Activated CD4-positive, alpha-beta T cell treated with anti-CD3 and anti-CD28 coated beads for 36 hours (primary cell): Measurements from ENCODE around the gene ZNF32. TPM values are rescaled to one million over a fixed set of nuclear protein-coding genes. Genes with fewer than 3 reads are reported as not detected.
"Not testable (repeated sequence)": the region's sequence is repeated elsewhere in the genome, so short reads cannot be mapped to it uniquely, and the experiment has no call there.

Experiments
- ATAC-seq: fragments of 200-7000 bp; cut with Tn5 transposase; one replicate; pipeline ENCODE4 v1.10.0; 2021; ENCODE audit warnings: mild to moderate bottlenecking, moderate library complexity
- CTCF ChIA-PET: fragments of 350-600 bp; sonication (Branson Sonifier 250); formaldehyde crosslinking; loops from one replicate; lab custom pipeline; 2021; ENCODE audit warnings: antibody characterized with exemption; lab: Charles Lee
- POLR2A ChIA-PET: fragments of 350-600 bp; sonication (Branson Sonifier 250); formaldehyde crosslinking; loops from one replicate; lab custom pipeline; 2021; ENCODE audit warnings: antibody characterized with exemption, inconsistent platforms; lab: Charles Lee
- DNase-seq: peaks from one replicate; pipeline ENCODE4 v3.0.0-alpha.2; 2020
- H3K27ac Mint-ChIP-seq: one replicate; pipeline ENCODE4 v1.8.0; 2021; ENCODE audit warnings: mixed read lengths
- H3K27me3 Mint-ChIP-seq: one replicate; pipeline ENCODE4 v1.8.0; 2021; ENCODE audit warnings: mixed read lengths
- H3K36me3 Mint-ChIP-seq: one replicate; pipeline ENCODE4 v1.8.0; 2021; ENCODE audit warnings: low read depth, mixed read lengths
- H3K4me1 Mint-ChIP-seq: one replicate; pipeline ENCODE4 v1.8.0; 2021; ENCODE audit warnings: mixed read lengths
- H3K4me3 Mint-ChIP-seq: one replicate; pipeline ENCODE4 v1.8.0; 2021; ENCODE audit warnings: mild to moderate bottlenecking, moderate library complexity, mixed read lengths
- H3K9me3 Mint-ChIP-seq: one replicate; pipeline ENCODE4 v1.8.0; 2021; ENCODE audit warnings: low read depth, mixed read lengths
- intact Hi-C, 2 experiments: fragments of 100-400 bp; cut with DNase I in 1 of 2; cut with micrococcal nuclease in 1 of 2; formaldehyde crosslinking; loops; one replicate each; pipeline versions ENCODE4 v1.14.2 to v1.15.1; 2022 to 2024; cut with DNase I, micrococcal nuclease
- total RNA-seq, 2 experiments: library from RNA; stranded (reverse); gene quantifications; one replicate each; pipeline ENCODE4 v1.2.3, GENCODE V29; 2021

Gene ZNF32
- total RNA-seq, 2 experiments from 2014 or later, result 14.1 to 15.2 TPM

DNA sequence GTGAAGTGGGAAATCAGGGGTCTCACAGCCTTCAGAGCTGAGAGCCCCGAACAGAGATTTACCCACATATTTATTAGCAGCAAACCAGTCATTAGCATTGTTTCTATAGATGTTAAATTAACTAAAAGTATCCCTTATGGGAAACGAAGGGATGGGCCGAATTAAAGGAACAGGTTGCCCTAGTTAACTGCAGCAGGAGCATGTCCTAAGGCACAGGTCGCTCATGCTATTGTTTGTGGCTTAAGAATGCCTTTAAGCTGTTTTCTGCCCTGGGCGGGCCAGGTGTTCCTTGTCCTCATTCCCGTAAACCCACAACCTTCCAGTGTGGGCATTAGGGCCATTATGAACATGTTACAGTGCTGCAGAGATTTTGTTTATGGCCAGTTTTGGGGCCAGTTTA lies 47.1 kb downstream of the ZNF32 start:
- H3K4me3 Mint-ChIP-seq, H3K27me3 Mint-ChIP-seq, H3K27ac Mint-ChIP-seq, ATAC-seq, POLR2A ChIA-PET, H3K36me3 Mint-ChIP-seq, H3K9me3 Mint-ChIP-seq, DNase-seq, H3K4me1 Mint-ChIP-seq, intact Hi-C loops, CTCF ChIA-PET: not testable (repeated sequence)

DNA sequence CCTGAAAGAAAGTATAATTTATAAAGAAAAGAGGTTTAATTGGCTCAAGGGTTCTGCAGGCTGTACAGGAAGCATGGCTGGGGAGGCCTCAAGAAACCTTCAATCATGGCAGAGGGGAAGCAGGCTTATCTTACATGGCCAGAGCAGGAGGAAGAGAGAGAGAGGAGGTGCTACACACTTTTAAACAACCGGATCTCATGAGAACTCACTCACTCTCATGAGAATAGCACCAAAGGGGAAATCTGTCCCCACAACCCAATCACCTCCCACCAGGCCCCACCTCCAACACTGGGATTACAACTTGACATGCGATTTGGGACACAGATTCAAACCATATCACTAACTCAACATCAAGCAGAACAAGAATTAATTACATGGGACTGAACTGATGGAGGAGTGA lies 49.3 kb downstream of the ZNF32 start:
- ATAC-seq (no peak), DNase-seq (no peak)
- Mint-ChIP-seq H3K36me3 (no peaks in the 10 kb centered on the region), H3K27ac (no peak overlapping the region), H3K27me3 (no peaks in the 10 kb centered on the region), H3K4me1 (peaks cover 26% of the 10 kb centered on the region), H3K9me3 (no peaks in the 10 kb centered on the region), H3K4me3 (no peak overlapping the region)
- POLR2A ChIA-PET, result no interaction called here
- intact Hi-C loops, result loop anchor here (5.0 to 10.0 kb wide), 3 partner anchors 195 to 462 kb away; partner anchors contain the start of genes CSGALNACT2 (in 1 of the 2) and HNRNPF (in 1 of the 2)
- CTCF ChIA-PET, result interaction anchor here (0.6 kb wide), 1 partner anchor 331 kb away, joined by 3 read pairs; no protein-coding TSS in a partner anchor

DNA sequence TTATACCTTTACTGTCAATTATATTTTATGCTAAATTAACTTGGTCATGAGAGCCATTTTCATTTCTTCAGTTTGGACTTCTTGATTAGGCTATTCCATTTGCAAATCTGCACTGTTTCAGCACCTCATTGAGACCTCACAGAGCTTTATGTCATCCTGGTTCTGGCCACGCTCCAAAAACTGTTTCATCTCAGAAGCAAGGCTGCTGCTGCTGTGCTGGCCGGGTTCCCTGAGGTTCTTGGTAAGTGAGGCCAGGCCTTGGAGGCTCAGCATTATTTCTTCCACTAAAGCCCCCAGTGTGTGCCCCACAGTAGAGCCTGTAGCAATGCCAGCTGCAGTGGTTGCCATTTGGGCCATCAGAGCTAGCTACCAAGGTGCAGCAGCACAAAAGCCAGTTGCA lies 50.2 kb downstream of the ZNF32 start:
- no peaks in the 10 kb centered on the region for H3K36me3 Mint-ChIP-seq
- ATAC-seq, result no peak
- no peak overlapping the region for H3K27ac Mint-ChIP-seq
- H3K9me3 Mint-ChIP-seq, result no peaks in the 10 kb centered on the region
- intact Hi-C loops, result loop anchor here (5.0 to 10.0 kb wide), 3 partner anchors 194 to 461 kb away; partner anchors contain the start of genes CSGALNACT2 (in 1 of the 2) and HNRNPF (in 1 of the 2)
- peaks cover 26% of the 10 kb centered on the region for H3K4me1 Mint-ChIP-seq
- ChIA-PET CTCF (interaction anchor here (0.5 kb wide), 1 partner anchor 665 kb away, joined by 4 read pairs; no protein-coding TSS in a partner anchor), POLR2A (no interaction called here)
- H3K27me3 Mint-ChIP-seq, result peaks cover 5% of the 10 kb centered on the region
- no peak overlapping the region for H3K4me3 Mint-ChIP-seq
- no peak for DNase-seq

DNA sequence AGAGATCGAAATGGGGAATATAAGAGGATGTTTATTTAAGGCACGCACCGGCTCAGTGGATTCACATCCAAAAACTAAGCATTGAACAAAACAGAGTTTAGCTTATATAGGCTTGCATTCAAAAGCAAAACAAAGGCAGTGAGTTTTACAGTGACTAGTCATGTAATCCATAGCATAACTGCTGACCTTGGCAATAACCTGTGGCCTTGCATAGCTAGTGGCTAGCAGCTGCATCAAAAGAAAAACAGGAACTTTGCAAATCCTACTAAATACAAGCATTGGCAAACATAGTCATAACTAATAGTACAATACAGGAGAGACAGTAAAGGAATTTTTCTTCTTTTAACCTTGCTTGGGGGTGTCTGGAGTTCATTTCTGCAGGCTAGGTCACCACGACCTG lies 52.1 kb downstream of the ZNF32 start:
- peaks cover 5% of the 10 kb centered on the region for H3K27me3 Mint-ChIP-seq
- DNase-seq (no peak), ATAC-seq (no peak)
- no peak overlapping the region for H3K4me3 Mint-ChIP-seq
- H3K36me3 Mint-ChIP-seq, result no peaks in the 10 kb centered on the region
- POLR2A ChIA-PET, result no interaction called here
- peaks cover 26% of the 10 kb centered on the region for H3K4me1 Mint-ChIP-seq
- intact Hi-C loops, result loop anchor here (1.0 to 10.0 kb wide), 4 partner anchors 10 to 459 kb away; partner anchors contain the start of genes CSGALNACT2 (in 1 of the 2), HNRNPF (in 1 of the 2) and ZNF485 (in 1 of the 2)
- no peaks in the 10 kb centered on the region for H3K9me3 Mint-ChIP-seq
- H3K27ac Mint-ChIP-seq, result no peak overlapping the region
- CTCF ChIA-PET, result interaction anchor here (1.1 kb wide), 1 partner anchor 16 kb away, joined by 3 read pairs; no protein-coding TSS in a partner anchor

DNA sequence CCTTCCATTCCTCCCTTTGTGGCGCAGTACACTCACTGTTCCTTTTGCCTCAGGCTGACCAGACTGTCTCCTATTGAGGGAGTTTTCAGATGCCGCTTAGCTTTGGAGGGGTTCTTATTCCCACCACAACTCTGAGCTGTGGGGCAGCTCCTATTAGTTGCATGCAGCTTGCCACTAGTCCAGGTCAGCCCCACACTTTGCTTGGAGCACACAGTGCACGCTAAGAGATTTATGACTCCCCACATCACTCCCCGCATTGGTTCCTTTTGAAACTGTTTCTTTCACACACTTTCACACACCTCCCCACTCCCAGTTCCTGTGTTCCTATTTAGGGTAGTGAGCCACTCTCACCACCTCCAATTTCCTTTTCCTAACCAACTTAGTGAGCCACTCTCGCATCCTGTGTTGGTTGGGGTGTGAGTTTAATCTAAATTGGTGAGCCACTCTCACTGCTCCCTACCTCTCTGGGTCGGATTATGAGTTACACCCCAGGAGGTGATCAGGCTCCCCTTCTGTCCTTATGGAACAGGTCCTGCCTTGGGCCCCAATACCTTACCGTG lies 52.9 kb downstream of the ZNF32 start:
- no peaks in the 10 kb centered on the region for H3K36me3 Mint-ChIP-seq
- H3K27me3 Mint-ChIP-seq, result peaks cover 5% of the 10 kb centered on the region
- CTCF ChIA-PET, result interaction anchor here (1.1 to 1.6 kb wide), 2 partner anchors 11 to 17 kb away, joined by 3 to 7 read pairs; partner anchors contain the start of gene ZNF485
- intact Hi-C loops, result loop anchor here (1.0 to 10.0 kb wide), 5 partner anchors 10 to 459 kb away; partner anchors contain the start of genes CSGALNACT2 (in 1 of the 2), HNRNPF (in 1 of the 2), ZNF239 (in 1 of the 2) and ZNF485 (in 1 of the 2)
- H3K27ac Mint-ChIP-seq, result peak overlapping the region; percentile 76
- H3K4me1 Mint-ChIP-seq, result peaks cover 26% of the 10 kb centered on the region
- peak; percentile 84 for ATAC-seq
- POLR2A ChIA-PET, result interaction anchor here (0.6 to 1.1 kb wide), 2 partner anchors 23 to 54 kb away, joined by 3 to 4 read pairs; no protein-coding TSS in a partner anchor
- peak overlapping the region; percentile 42 for H3K4me3 Mint-ChIP-seq
- DNase-seq, result peak; percentile 62
- H3K9me3 Mint-ChIP-seq, result peaks cover 3% of the 10 kb centered on the region

DNA sequence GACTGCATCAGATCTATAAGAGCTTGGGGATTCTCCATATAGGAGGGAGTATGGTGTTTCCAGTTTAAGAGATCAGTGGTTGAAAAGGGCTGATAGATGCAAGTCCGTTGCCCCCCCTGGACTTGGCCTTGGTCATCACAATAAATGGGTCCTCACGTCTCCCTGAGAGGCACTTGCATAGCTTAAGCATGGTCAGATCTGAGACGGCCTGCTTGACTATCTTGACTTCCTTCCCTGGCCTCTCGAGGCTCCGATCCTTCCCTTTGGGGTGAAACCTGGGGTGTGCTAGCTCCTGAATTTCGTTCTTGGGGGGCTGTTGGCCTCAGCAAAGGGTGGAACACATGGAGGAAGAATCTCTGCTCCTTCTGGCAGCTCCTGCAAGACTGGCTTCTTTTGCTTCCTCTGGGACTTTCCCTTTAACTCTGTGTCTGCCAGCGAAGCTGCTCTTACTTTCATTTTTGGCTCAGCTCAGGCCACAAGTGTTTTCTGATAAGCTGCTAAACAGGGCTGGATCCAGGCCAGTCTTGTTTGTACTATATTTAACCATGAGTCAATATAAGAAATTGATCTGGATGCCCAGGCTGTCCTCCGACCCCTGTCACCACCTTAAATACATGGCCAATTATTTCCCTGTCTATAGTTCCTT lies 53.6 kb downstream of the ZNF32 start:
- intact Hi-C loops, result loop anchor here (1.0 to 10.0 kb wide), 4 partner anchors 21 to 458 kb away; partner anchors contain the start of genes CSGALNACT2 (in 1 of the 2), HNRNPF (in 1 of the 2) and ZNF239 (in 1 of the 2)
- peaks cover 5% of the 10 kb centered on the region for H3K27me3 Mint-ChIP-seq
- peak overlapping the region; percentile 76 for H3K27ac Mint-ChIP-seq
- no peaks in the 10 kb centered on the region for H3K36me3 Mint-ChIP-seq
- POLR2A ChIA-PET, result interaction anchor here (1.1 kb wide), 1 partner anchor 54 kb away, joined by 4 read pairs; no protein-coding TSS in a partner anchor
- H3K9me3 Mint-ChIP-seq, result peaks cover 3% of the 10 kb centered on the region
- peak; percentile 80 for ATAC-seq
- H3K4me3 Mint-ChIP-seq, result peak overlapping the region; percentile 42
- CTCF ChIA-PET, result interaction anchor here (0.6 to 1.6 kb wide), 3 partner anchors 12 to 138 kb away, joined by 3 to 7 read pairs (median 4); partner anchors contain the start of gene ZNF485
- DNase-seq, result peak; percentile 69
- H3K4me1 Mint-ChIP-seq, result peaks cover 26% of the 10 kb centered on the region

Other genes starting within 250 kb of the ZNF32 start
- gene HNRNPF, start 239.7 kb downstream of the ZNF32 start, total RNA-seq, result 100 to 1,000 TPM; 410 to 466 TPM
- 1 to 10 TPM; 1.8 to 2.3 TPM for gene ZNF487, start 211.8 kb downstream of the ZNF32 start, total RNA-seq
- 1 to 10 TPM; 2.4 to 2.7 TPM for gene ZNF239, start 74.3 kb downstream of the ZNF32 start, total RNA-seq
- 1 to 10 TPM; 6.9 to 7.6 TPM for gene ZNF485, start 42.4 kb downstream of the ZNF32 start, total RNA-seq